ENCODE measurements around the gene ADORA2A.

- TF ChIP-seq CTCF (optimal IDR thresholded peaks at IDR 0.05 in 1 of 3, IDR thresholded peaks at IDR 0.05 in 1 of 3, conservative IDR thresholded peaks at IDR 0.05 in 1 of 3; ENCODE audit: extremely low read depth in 1 of 3, insufficient read depth in 2 of 3, low read length in 3 of 3), result peak in 1 of 3 experiments; percentile 8
- TF ChIP-seq EZH2 (IDR thresholded peaks at IDR 0.05; ENCODE audit: low read length), result no peak
Measured at GRCh38 chr22:24402460-24403192, 24.8 kb upstream of the ADORA2A start.
